Activated CD4-positive, CD25-positive, alpha-beta regulatory T cell treated with anti-CD3 and anti-CD28 coated beads, Interleukin-2, amount 50 U/mL, for 16 hours (primary cell): Measurements from ENCODE around the gene BRPF1.
"Not testable (repeated sequence)": the region's sequence is repeated elsewhere in the genome, so short reads cannot be mapped to it uniquely, and the experiment has no call there.

ENCODE experiments used
- DNase-seq: peaks from one replicate; pipeline ENCODE4 v3.0.0-alpha.2; 2020; ENCODE audit warnings: low read depth, low spot score

The BRPF1 gene

DNA sequence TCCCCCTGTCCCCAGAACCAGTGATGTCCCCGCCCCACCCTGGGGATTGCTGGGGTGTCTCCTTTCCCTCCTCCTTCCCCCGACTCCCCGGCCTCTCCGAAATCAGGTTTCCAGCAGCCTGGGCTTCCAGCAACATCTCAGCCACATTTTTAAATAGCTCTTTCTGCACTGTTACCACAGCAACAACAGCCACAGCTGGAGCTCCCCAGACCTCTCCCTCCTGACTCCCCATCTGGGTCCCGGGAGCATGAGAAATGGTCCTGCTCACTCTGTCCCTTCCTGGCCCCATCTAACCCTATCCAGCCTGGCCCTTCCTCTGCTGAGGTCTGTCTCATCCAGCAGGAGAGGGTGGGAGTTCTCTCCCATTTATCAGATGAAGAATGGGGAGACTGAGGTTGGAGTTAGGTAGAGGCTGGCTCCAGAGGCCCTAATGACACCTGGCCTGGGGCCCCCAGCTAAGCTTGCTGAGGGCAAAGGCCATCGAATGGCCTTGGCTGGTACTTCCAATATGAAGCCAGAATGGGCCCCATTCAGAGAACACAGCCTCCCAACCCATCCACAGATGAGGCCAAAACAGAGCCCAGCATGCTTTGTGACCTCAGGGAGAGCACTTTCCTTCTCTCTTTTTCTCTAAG is 36.7 kb downstream of the BRPF1 start:
- DNase-seq: no peak

DNA sequence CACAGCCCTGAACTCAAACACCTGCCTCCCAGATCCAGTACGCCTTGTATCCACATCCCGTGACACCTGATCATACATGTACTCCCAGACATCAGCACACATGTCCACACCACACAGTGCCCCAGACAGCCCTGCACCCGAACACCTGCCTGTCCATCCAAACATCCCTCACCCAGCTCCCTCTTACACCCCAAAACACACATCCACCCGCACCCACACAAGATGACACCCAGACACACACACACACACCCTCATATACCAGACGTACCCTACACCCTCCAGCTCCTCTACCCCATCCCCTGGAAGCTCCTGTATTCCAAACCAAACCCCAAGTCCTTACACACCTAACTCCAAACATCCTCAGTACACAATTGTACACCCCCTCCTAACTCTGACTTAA is 37.5 kb downstream of the BRPF1 start:
- no peak for DNase-seq

DNA sequence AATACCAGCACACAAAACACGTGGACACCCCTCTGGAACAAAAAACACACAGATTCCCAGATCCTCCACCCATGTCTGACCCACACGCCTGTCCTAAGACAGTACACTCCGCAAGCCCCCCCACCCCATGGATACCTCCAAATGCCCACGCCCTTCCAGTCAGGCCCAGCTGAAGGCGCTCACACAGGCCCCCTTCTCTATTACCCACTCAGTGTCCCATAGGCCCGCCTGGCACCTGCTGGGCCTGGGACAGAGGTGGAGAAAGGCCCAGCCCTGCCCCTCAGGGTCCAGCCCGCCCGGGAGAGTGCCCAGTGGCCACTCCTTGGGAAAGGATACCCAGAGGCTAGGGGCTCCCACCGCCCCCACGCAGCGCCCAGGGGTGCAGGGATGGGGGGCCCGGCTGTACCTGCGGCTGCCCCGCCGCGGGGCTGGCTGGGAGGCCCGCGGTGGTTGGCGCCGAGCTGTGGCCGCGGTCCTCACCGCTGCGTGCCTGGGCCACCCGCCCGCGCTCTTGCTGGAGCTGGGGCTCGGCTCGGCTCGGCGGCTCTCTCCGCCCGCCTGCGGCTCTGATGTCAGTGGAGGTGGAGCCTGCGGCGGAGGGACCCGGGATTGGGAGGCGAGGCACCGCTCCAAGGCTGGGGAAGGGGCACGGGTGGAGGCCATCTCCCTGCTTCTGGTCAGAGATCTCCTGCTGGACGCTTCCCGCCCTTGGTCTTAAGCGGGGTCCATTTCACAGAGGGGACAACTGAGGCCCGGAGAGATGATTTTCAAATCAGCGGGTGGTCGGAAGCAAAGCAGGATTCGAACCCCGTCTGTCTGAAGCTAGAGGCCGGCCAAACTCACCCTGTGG is 38.1 kb downstream of the BRPF1 start, which contains the start of gene CAMK1:
Gene CAMK1, minus strand, starts transcription at position 522 of the 850 bp plus-strand sequence. CDS start 2,198 bp downstream, outside the sequence.
- DNase-seq: no peak

DNA sequence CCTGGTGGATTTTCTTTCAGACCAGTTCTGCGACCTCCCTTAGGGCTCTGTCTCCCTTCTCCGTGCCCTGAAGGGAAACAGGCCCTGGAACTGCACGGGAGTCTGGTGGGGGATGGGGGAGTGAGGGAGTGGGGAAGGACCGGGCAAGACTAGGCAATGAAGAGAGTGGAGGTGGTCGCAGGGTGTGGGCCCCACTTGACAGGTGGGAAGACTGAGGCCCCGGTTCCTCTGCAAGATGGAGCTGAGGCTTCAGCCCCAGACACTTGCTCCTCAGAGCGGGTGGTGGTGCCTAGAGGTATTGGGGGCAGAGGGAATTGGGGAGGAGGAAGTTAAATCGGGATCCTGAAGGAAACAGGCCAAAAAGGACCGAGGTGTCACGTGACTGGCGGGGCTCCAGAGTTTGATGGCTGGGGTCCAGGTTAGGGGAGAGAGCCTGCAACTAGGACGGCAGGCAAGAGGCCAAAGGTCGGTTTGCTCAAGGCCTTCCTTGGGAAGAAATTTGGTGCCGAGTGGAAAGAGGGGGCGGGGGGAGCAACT is 38.8 kb downstream of the BRPF1 start:
- DNase-seq: no peak

DNA sequence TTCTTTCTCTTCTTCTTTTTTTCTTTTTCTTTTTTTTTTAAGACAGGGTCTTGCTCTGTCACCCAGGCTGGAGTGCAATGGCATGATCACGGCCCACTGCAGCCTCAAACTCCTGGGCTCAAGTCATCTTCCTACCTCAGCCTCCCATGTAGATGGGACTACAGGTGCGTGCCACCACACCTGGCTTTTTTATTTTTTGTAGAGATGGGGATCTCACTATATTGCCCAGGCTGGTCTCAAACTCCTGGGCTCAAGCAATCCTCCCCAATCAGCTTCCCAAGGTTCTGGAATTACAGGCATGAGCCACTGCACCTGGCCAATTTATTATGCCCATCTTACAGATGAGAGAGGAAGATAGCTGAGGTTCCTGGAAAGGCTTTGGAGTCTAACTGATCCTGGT is 39.5 kb downstream of the BRPF1 start:
- not testable (repeated sequence) for DNase-seq

DNA sequence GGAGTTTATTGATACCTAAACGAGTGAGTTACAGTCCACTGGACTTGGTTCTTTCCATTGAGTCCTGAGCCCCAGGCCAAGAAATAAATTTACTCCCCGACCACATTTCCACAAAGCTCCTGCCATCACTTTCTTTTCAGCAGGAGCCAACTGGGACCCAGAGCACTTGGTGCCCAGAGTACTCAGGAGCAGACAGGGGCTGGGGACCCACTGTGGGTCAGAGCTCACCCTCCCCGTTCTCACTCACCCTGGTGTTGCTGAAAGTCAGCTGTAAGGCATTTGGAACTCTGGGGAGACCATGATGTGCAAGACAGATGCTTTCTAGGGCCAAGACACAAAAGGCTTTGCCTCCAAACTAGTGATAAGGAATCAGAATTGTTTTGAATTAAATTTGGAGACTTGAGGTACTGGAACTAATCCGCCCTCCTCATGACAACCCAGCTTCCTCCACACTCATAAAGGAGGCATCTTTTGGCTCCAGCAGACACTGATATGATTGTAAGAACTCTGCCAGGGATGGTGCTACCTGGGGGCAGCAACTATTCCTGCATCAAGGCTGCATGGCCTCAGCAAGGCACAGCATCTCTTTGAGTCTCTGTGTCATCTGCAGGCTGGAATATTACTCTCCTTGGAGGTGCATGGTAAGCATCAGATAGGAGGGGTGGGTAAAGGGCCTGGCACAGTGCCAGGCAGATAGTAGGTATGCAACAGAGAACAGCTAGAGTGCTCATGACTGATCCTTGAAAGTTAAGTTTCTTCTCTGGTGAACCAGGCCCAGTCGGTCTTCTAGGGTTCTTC is 45.6 kb downstream of the BRPF1 start:
- DNase-seq: no peak

DNA sequence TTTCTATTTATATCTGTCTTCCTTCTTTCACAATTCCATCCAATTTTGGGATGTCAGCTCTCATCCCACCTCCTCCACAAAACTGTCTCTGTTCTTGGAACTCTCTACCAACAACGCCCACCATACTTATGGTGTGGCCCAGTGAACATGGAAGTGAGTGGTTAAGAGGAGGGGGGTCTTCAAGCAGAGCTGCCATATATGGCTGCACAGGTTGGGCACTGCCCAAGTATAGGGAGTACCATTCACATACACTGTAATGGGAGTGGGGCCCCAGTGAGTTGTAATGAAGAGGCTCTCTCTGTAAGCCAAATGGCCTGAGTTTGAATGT is 46.1 kb downstream of the BRPF1 start:
- DNase-seq: no peak

DNA sequence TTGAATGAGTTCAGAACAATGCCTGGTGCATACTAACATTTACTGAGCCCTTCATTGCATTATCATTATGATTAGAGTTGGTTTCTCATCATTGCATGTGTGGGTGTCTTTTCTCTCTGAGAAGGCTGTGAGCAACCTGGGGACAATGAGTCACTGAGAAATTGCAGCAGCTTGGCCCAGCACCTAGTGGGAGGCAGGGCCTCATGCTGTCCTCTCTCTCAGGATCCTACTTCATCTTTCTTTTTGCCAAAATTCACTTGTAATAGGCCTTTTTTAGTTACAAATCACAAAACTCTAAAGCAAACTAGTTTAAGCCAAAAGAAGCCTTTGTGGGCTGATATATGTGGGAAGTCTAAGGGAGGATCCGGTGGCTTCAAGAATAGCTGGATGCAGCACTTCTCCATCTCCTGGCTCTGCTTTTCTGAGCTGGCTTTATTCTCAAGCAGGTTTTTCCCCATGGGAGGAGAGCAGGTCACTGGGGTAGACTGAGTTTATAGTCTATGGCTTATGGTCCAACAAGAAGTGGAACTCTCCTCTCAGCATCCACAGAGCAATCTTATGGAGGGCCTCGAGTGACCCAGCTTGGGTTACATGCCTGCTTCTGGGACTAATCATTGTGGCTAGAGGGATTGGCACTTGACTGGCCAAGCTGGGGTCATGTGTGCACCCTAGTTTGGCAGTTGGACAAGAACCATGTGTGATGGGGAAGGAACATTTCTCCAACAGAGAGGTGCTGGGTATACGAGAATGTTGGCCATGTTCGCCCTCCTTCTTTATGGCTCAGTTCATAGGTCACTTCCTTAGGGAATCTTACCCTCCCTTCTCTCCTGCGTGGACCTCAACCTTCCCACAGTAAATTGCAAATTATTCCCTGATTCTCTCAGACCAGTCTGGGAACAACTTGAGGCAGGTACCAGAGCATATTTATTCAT is 46.9 kb downstream of the BRPF1 start:
- peak; percentile 26 for DNase-seq

DNA sequence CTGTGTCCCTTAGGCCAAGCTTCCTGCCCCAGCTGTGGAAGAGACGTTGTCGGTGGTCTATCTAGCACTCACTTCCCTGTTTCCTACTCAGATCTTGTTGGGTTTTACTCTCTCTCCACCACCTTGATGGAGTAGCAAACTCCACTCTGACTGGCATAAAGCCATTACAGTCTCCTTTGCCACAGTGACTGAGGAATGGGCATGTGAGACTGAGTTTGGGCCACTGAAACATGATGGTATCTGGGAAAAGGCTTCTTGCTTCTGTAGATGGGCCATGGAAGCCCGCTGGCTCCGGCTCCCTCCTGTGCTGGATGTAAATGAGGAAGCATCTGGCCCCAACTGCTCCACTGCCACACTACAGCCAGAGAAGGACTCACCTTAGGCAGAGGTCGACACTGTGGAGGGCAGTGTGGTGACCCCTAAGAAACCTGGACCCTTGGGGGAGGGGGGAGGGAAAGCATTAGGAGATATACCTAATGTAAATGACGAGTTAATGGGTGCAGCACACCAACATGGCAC is 47.6 kb downstream of the BRPF1 start:
- no peak for DNase-seq

DNA sequence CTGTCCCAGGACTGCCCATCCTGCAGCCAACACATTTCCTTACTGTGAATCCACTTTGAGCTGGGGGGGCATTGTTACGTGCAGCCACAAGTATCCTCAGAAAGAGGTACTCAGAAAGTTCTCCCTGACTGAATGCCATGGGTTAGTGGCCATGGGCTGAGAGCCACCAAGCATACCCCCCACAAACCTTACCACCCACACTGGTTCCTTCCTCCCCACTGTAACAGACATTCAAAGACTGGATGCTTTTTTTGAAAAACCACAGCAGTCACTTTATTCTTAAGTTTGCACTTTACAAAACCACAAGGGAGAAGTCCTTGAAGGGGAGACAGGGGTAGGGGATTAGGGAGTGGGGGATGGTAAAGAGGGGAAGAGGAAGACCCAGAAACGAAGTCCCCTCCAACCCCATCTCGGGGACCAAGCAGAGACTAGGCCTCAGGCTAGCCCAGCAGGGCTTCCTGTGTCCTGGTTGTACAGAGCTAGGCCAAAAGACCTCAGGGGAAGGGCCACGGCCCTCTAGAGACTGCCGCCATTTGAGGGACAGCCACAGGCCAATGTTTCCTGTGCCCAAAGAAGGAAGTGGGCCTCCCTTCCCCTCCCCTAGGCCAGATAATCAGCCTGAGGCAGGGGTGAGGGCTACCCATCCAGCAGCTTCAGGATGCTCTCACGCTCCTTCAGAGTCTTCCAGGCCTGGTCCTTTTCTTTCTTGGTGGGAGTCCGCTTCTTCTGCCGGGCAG is 48.4 kb downstream of the BRPF1 start:
- no peak for DNase-seq

DNA sequence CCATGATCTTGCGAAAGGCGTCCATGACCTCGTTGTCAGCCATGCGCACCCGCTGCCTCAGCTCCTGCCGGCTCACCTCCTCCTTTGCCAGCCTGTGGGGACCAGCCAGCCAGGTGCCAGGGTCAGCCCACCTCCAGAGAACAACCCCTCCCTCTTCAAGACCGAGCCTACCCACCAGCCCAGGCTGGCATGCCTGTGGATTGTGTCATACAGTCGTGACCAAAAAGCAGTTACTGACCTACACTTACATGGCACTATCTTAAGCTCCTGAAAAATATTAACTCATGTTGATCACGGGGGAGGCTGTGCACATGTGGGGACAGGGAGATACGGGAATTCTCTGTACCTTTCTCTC is 48.9 kb downstream of the BRPF1 start:
- DNase-seq: no peak

DNA sequence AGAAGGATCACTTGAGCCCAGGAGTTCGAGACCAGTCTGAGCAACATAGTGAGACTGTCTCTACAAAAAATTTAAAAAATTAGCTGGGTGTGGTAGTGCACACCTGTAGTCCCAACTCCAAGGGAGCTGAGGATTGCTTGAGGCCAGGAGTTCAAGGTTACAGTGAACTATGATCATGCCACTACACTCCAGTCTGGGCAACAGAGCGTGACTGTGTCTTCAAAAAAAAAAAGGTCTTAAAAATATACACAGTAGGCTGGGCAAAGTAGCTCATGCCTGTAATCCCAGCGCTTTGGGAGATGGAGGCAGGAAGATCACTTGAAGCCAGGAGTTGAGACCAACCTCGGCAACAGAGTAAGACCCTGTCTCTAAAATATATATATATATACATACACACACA is 49.4 kb downstream of the BRPF1 start:
- no peak for DNase-seq

DNA sequence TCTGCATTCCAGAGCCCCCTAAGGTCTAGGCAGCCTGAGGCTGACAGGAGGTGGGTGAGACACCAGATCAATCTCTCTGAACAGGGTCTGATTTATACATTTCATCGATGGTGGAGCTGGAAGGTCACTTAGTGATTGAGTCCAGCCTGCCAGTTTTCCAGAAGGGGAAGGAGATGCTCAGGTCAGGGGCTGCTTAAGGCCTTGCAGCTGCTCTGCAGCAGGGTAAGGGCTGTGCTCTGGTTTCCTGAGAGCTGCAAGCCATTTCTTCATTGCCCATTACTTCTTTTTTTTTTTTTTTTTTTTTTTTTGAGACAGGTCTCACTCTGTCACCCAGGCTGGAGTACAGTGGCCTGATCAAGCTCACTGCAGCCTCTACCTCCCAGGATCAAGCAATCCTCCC is 50.0 kb downstream of the BRPF1 start:
- no peak for DNase-seq

DNA sequence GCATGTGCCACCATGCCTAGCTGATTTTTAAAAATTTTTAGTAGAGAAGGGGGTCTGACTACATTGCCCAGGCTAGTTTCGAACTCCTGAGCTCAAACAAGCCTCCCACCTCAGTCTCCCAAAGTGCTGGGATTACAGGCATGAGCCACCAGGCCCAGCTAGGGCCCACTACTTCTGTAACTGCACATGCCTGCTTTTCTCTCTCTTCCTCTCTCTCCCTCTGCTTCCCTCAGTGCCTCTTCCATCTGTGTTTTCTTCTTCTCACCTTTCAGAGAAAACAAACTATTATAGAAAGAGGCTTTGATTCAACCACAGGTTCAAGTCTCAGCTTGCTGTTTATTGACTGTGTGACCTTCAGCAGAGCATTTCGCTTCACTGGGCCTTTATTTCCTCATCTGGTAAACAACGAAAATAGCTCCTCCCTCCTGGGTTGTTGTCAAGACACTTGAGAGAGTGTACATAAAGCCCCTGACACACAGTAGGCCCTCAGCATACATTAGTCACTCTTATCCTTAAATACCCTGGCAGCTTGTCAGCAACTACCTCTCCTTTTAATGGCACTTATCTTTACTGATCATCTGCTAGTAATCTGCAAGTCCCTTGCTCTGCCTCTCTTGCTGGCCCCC is 50.6 kb downstream of the BRPF1 start:
- DNase-seq: no peak

DNA sequence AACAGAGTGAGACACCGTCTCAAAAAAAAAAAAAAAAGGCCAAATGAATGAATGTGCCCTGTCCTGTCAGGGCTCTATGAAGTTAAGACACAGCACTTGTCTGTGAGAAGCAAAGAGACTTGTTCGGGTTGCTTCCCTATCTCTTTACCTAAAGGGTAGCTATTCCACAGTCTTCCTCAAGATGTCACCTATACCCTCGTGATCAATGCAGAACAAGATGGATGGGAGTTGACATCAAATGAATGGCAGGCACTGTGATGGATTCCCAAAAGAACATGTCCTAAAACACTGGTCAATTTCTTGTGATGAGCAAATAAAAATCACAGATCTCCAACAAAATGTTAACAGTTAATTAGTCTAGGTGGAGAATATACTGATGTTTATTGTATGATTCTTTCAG is 51.2 kb downstream of the BRPF1 start:
- DNase-seq: no peak

DNA sequence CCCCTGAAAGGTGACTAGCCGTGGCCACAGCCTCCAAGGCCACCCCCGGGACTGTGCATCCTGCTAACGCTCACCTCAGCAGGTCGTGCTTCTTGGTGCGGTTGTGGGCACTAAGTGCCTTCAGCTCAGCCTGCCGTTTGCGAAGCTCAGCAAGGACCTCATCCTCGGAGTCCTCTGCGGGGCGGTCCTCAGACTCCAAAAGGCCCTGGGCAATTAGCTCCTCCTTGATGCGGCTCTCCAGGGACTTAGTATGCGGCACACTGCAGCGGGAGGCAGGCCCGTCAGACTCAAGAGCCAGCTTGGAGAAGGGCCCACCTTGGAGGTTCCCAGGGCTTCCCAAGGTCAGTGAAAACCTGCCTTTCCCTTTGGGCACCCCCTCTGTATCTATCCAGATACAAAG is 52.4 kb downstream of the BRPF1 start:
- DNase-seq: no peak

DNA sequence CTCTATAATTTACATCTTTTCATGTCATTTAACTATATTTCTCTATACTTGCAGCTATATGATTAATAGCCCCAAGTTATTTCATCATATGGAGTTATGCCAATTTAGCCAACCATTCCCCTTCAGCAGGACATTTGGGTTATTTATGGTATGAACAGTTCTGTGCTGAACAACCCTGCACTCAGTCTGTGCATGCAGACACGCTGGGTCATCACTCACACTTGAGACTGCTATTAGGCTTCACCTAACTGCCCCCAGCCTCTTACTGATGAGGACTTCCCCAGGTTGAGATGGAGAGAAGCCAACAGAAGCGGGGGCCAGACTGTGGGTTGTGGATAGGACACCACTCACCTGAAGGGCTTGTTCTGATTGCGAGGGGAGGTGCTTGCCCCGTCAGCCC is 53.4 kb downstream of the BRPF1 start:
- no peak for DNase-seq

DNA sequence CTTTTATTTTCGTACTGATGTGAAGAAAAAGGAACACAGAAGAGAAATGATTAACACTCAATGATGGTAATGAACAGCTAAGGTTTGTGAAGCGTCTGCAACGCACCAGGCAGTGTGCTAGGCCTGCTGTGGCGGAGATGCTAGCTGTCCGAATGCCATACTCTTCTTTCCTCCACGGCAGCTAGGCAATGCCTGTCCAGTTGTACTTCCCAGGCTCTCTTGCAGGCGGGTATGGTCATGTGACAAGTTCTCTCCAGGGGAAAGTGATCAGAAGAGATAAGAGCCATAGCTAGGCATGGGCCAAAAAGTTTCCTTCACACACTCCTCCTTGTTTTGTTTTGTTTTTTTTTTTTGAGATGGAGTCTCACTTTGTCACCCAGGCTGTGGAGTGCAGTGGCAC is 54.1 kb downstream of the BRPF1 start:
- DNase-seq: no peak

DNA sequence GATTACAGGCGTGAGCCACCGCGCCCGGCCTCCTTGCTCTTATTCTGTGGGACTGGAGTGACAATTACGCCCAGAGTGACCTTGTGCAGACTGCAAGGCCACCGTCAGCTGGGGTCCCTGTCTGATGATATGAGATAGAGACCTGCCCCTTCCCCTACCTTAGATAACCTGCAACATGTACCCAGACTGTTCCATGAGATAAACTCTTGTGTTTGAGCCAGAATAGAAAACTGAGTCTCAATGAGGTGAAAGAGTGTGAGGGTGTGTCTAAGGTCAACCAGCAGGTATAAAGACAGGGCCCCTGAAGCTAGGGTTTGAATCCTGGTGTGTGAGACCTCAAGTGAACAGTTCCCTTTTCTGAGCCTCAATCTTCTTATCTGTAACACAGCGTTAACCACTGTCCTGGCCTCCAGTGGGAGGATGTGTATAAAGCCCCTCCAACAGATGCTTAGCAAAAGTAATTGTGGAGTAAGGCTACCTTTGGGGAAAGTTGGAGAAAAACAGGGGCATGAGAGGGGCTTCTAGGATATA is 54.7 kb downstream of the BRPF1 start:
- DNase-seq: no peak
